Measurements from ENCODE around the gene PRPF8. TPM values are rescaled to one million over a fixed set of nuclear protein-coding genes. Genes with fewer than 3 reads are reported as not detected.

Gene PRPF8
- total and polyA plus RNA-seq, 4 donors = 50.2 to 110 (median 82.3) TPM

GRCh38 chr17:1612400-1612799 is 72.3 kb downstream of the PRPF8 start:
- TF ChIP-seq JUND (IDR thresholded peaks at IDR 0.05) = no peak
- no peak for TF ChIP-seq GABPA (IDR thresholded peaks at IDR 0.05 in 1 of 2, conservative IDR thresholded peaks at IDR 0.05 in 1 of 2)
- no peak for TF ChIP-seq CTCF (IDR thresholded peaks at IDR 0.05; ENCODE audit: low read depth, low read length, missing input control)
- no peak for TF ChIP-seq RAD21 (IDR thresholded peaks at IDR 0.05)
- TF ChIP-seq TAF1 (conservative IDR thresholded peaks at IDR 0.05) = no peak
- TF ChIP-seq, protein P1, sequence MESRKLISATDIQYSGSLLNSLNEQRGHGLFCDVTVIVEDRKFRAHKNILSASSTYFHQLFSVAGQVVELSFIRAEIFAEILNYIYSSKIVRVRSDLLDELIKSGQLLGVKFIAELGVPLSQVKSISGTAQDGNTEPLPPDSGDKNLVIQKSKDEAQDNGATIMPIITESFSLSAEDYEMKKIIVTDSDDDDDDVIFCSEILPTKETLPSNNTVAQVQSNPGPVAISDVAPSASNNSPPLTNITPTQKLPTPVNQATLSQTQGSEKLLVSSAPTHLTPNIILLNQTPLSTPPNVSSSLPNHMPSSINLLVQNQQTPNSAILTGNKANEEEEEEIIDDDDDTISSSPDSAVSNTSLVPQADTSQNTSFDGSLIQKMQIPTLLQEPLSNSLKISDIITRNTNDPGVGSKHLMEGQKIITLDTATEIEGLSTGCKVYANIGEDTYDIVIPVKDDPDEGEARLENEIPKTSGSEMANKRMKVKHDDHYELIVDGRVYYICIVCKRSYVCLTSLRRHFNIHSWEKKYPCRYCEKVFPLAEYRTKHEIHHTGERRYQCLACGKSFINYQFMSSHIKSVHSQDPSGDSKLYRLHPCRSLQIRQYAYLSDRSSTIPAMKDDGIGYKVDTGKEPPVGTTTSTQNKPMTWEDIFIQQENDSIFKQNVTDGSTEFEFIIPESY (IDR thresholded peaks at IDR 0.05) = no peak
- TF ChIP-seq REST (IDR thresholded peaks at IDR 0.05) = no peak
- TF ChIP-seq HNF4G (IDR thresholded peaks at IDR 0.05) = no peak
- TF ChIP-seq FOXA2 (IDR thresholded peaks at IDR 0.05) = no peak
- no peak for TF ChIP-seq SP1 (IDR thresholded peaks at IDR 0.05)
- TF ChIP-seq, protein P2, sequence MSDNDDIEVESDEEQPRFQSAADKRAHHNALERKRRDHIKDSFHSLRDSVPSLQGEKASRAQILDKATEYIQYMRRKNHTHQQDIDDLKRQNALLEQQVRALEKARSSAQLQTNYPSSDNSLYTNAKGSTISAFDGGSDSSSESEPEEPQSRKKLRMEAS (IDR thresholded peaks at IDR 0.05) = no peak
- no peak for TF ChIP-seq NR2F2 (IDR thresholded peaks at IDR 0.05)
- TF ChIP-seq EGR1 (IDR thresholded peaks at IDR 0.05; ENCODE audit: low read depth in 2 of 2) = no peak
- TF ChIP-seq FOXA1 (IDR thresholded peaks at IDR 0.05) = no peak
- TF ChIP-seq, protein P3, sequence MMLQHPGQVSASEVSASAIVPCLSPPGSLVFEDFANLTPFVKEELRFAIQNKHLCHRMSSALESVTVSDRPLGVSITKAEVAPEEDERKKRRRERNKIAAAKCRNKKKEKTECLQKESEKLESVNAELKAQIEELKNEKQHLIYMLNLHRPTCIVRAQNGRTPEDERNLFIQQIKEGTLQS (IDR thresholded peaks at IDR 0.05) = no peak
- TF ChIP-seq HNF4A (conservative IDR thresholded peaks at IDR 0.05) = no peak
- TF ChIP-seq YY1 (IDR thresholded peaks at IDR 0.05) = no peak
- no peak for TF ChIP-seq RXRA (IDR thresholded peaks at IDR 0.05)
- Histone ChIP-seq H3K9ac (ENCODE audit: low read depth in 1 of 2, low read length in 2 of 2) (no peak overlapping the region), H3K9me3 (ENCODE audit: control insufficient read depth in 4 of 4, low read length in 3 of 4) (no peaks in the 10 kb centered on the region), H3K27me3 (ENCODE audit: control insufficient read depth in 4 of 4, insufficient read depth in 4 of 4, low read length in 3 of 4) (no peaks in the 10 kb centered on the region), H3K36me3 (ENCODE audit: control insufficient read depth in 4 of 4, insufficient read depth in 3 of 4, low read depth in 1 of 4, low read length in 3 of 4) (peaks cover 0 to 3% (median 0%) of the 10 kb centered on the region in 4 donors), H3K27ac (ENCODE audit: low read depth in 1 of 2, low read length in 2 of 2) (no peak overlapping the region), H3K4me3 (ENCODE audit: low read depth in 1 of 3, low read length in 3 of 3) (no peak overlapping the region), H3K4me1 (ENCODE audit: control insufficient read depth in 4 of 4, insufficient read depth in 4 of 4, low read length in 3 of 4) (no peaks in the 10 kb centered on the region)
- DNase-seq (ENCODE audit: low spot score) = no peak
- 80% methylated on average over 16 of the region's 16 CpGs for WGBS

All from liver (tissue), 9 donors.